ENCODE data around the gene EHBP1. TPM values are rescaled to one million over a fixed set of nuclear protein-coding genes. Genes with fewer than 3 reads are reported as not detected.

Gene EHBP1
- total and polyA plus RNA-seq, 2 donors (not counting 1 experiment from before 2014, with no cell fraction given) = 129 to 191 TPM

DNA sequence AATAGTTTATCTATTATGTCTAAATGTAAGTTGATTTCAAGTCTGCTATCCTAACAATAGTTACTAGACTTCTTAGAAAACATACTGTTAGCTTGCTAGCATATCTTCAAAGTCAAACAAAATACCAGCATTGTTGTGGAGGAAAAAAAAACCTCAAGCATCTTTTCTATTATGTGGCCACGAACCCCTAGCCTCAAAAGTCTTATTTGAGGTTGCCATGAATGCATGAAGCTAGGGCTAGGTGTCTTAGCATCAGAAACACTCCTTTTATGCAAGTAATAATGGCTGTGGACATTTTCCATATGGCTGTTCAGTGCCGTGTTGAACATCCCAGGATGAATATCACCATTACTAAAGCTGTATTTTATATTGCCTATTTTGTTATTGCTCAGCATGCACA, 258.5 kb downstream of the EHBP1 start:
- peak in 1 of 2 donors; percentile 13 for DNase-seq (ENCODE audit: low read depth in 2 of 2)
- H3K79me2 ChIP-seq (ENCODE audit: control insufficient read depth, insufficient read depth, low read length) = no peaks in the 10 kb centered on the region
- H3K27me3 ChIP-seq (ENCODE audit: control insufficient read depth, insufficient read depth, low read length) = no peaks in the 10 kb centered on the region
- H3K4me1 ChIP-seq (ENCODE audit: control insufficient read depth, extremely low read depth, insufficient read depth, low read length) = no peaks in the 10 kb centered on the region
- no peaks in the 10 kb centered on the region for H3K9me3 ChIP-seq (ENCODE audit: control insufficient read depth, insufficient read depth, low read depth, low read length)
- H4K20me1 ChIP-seq (ENCODE audit: control insufficient read depth, extremely low read depth, insufficient read depth, low read length) = no peaks in the 10 kb centered on the region
- H3K9ac ChIP-seq (ENCODE audit: insufficient read depth, low read length) = no peak overlapping the region
- no peak overlapping the region for H3K4me2 ChIP-seq (ENCODE audit: extremely low read depth, insufficient read depth, low read length)
- H3K27ac ChIP-seq (ENCODE audit: insufficient read depth, low read length) = no peak overlapping the region
- TF ChIP-seq, protein P1, sequence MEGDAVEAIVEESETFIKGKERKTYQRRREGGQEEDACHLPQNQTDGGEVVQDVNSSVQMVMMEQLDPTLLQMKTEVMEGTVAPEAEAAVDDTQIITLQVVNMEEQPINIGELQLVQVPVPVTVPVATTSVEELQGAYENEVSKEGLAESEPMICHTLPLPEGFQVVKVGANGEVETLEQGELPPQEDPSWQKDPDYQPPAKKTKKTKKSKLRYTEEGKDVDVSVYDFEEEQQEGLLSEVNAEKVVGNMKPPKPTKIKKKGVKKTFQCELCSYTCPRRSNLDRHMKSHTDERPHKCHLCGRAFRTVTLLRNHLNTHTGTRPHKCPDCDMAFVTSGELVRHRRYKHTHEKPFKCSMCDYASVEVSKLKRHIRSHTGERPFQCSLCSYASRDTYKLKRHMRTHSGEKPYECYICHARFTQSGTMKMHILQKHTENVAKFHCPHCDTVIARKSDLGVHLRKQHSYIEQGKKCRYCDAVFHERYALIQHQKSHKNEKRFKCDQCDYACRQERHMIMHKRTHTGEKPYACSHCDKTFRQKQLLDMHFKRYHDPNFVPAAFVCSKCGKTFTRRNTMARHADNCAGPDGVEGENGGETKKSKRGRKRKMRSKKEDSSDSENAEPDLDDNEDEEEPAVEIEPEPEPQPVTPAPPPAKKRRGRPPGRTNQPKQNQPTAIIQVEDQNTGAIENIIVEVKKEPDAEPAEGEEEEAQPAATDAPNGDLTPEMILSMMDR (conservative IDR thresholded peaks at IDR 0.05 in 1 of 2, IDR thresholded peaks at IDR 0.05 in 1 of 2; ENCODE audit: low read depth in 1 of 2, low read length in 2 of 2) = no peak
- no peak for TF ChIP-seq EZH2 (IDR thresholded peaks at IDR 0.05; ENCODE audit: low read length, missing control alignments)
- no peak overlapping the region for H2AFZ ChIP-seq (ENCODE audit: low read length)
- H3K4me3 ChIP-seq (replicated peaks in 1 of 4; ENCODE audit: control extremely low read depth in 1 of 4, insufficient read depth in 1 of 4, low read depth in 3 of 4, low read length in 4 of 4) = no peak overlapping the region
- peaks cover 1% of the 10 kb centered on the region for H3K36me3 ChIP-seq (ENCODE audit: control insufficient read depth, insufficient read depth, low read length)

DNA sequence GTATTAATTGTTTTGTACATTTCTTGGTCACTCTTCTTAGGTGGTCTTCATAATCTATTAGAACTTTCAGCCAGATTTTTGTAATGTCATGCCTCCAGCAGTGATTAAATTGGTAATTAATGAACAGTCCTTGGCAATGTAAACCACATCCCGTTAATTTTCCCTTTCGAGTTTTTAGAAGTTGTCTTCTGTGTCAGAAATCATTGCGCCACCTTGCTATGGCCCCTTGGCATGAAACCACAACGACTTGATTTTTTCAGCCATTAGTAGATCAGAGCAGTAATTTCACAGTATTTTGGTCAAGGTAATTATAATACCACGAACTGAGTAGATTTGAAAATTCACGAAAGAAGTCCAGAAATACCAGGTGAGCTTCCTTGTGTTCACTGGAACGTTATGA, 259.2 kb downstream of the EHBP1 start:
- no peak for TF ChIP-seq EZH2 (IDR thresholded peaks at IDR 0.05; ENCODE audit: low read length, missing control alignments)
- TF ChIP-seq, protein P1 (conservative IDR thresholded peaks at IDR 0.05 in 1 of 2, IDR thresholded peaks at IDR 0.05 in 1 of 2; ENCODE audit: low read depth in 1 of 2, low read length in 2 of 2) = no peak
- Histone ChIP-seq H3K4me1 (ENCODE audit: control insufficient read depth, extremely low read depth, insufficient read depth, low read length) (no peaks in the 10 kb centered on the region), H3K79me2 (ENCODE audit: control insufficient read depth, insufficient read depth, low read length) (no peaks in the 10 kb centered on the region), H4K20me1 (ENCODE audit: control insufficient read depth, extremely low read depth, insufficient read depth, low read length) (no peaks in the 10 kb centered on the region), H2AFZ (ENCODE audit: low read length) (no peak overlapping the region), H3K27ac (ENCODE audit: insufficient read depth, low read length) (no peak overlapping the region), H3K9ac (ENCODE audit: insufficient read depth, low read length) (no peak overlapping the region), H3K9me3 (ENCODE audit: control insufficient read depth, insufficient read depth, low read depth, low read length) (no peaks in the 10 kb centered on the region), H3K4me3 (replicated peaks in 1 of 4; ENCODE audit: control extremely low read depth in 1 of 4, insufficient read depth in 1 of 4, low read depth in 3 of 4, low read length in 4 of 4) (no peak overlapping the region), H3K27me3 (ENCODE audit: control insufficient read depth, insufficient read depth, low read length) (no peaks in the 10 kb centered on the region), H3K36me3 (ENCODE audit: control insufficient read depth, insufficient read depth, low read length) (peaks cover 1% of the 10 kb centered on the region), H3K4me2 (ENCODE audit: extremely low read depth, insufficient read depth, low read length) (no peak overlapping the region)
- no peak for DNase-seq (ENCODE audit: low read depth in 2 of 2)

DNA sequence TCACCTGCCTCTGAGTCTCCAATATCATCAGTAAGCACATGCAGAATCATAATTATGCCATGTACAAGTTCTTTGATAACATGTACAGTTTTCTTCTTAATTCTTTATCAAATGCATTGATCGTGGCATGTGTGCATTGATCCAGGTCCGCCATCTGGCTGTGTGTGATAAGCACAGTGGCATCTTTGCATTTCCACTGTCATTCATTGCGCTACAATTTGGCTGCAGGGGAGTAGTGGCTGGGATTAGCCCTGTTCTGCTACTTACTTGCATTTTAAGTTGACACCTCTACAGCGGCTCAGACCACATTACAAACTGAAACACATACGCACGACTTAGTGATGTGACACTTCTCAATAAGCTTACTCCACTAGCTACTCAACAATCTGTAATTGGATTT, 261.5 kb downstream of the EHBP1 start:
- H3K27ac ChIP-seq (ENCODE audit: insufficient read depth, low read length) = no peak overlapping the region
- H4K20me1 ChIP-seq (ENCODE audit: control insufficient read depth, extremely low read depth, insufficient read depth, low read length) = no peaks in the 10 kb centered on the region
- no peak for DNase-seq (ENCODE audit: low read depth in 2 of 2)
- no peak overlapping the region for H2AFZ ChIP-seq (ENCODE audit: low read length)
- TF ChIP-seq EZH2 (IDR thresholded peaks at IDR 0.05; ENCODE audit: low read length, missing control alignments) = no peak
- TF ChIP-seq, protein P1 (conservative IDR thresholded peaks at IDR 0.05 in 1 of 2, IDR thresholded peaks at IDR 0.05 in 1 of 2; ENCODE audit: low read depth in 1 of 2, low read length in 2 of 2) = no peak
- H3K79me2 ChIP-seq (ENCODE audit: control insufficient read depth, insufficient read depth, low read length) = no peaks in the 10 kb centered on the region
- no peak overlapping the region for H3K4me2 ChIP-seq (ENCODE audit: extremely low read depth, insufficient read depth, low read length)
- H3K9me3 ChIP-seq (ENCODE audit: control insufficient read depth, insufficient read depth, low read depth, low read length) = no peaks in the 10 kb centered on the region
- H3K9ac ChIP-seq (ENCODE audit: insufficient read depth, low read length) = no peak overlapping the region
- H3K27me3 ChIP-seq (ENCODE audit: control insufficient read depth, insufficient read depth, low read length) = no peaks in the 10 kb centered on the region
- no peak overlapping the region for H3K4me3 ChIP-seq (replicated peaks in 1 of 4; ENCODE audit: control extremely low read depth in 1 of 4, insufficient read depth in 1 of 4, low read depth in 3 of 4, low read length in 4 of 4)
- H3K4me1 ChIP-seq (ENCODE audit: control insufficient read depth, extremely low read depth, insufficient read depth, low read length) = no peaks in the 10 kb centered on the region
- H3K36me3 ChIP-seq (ENCODE audit: control insufficient read depth, insufficient read depth, low read length) = no peaks in the 10 kb centered on the region

Measured in fibroblast of lung (primary cell).